DMS53 treated with DMSO at 0.1 percent for 48 hours (cell line): ENCODE measurements around the gene LSM12.

Experiments used
- DNase-seq: peaks from one replicate; lab custom pipeline; 2025; ENCODE audit not compliant: unreplicated experiment; lab: John Stamatoyannopoulos, UW

LSM12 gene

GRCh38 chr17:43988301-43988700 is 78.2 kb downstream of the LSM12 start:
- no peak for DNase-seq

- no peak for DNase-seq
These were observed 79.1 kb downstream of the LSM12 start for GRCh38 chr17:43987131-43988021.

- no peak for DNase-seq
These were observed 80.1 kb downstream of the LSM12 start for GRCh38 chr17:43986225-43986981.

- DNase-seq, result no peak
These were observed 82.0 kb downstream of the LSM12 start for GRCh38 chr17:43984521-43984920.
